NT2/D1 (cell line): ENCODE results near the gene PALLD.

ENCODE experiments used
- SUZ12 ChIP-seq: IDR thresholded peaks from 2 replicates; pipeline ENCODE4 v1.6.1; 2011; ENCODE audit not compliant: insufficient read length, insufficient read depth; ENCODE audit errors: extremely low read depth
- YY1 ChIP-seq: IDR thresholded peaks from 2 replicates; pipeline ENCODE4 v1.6.1; 2011; ENCODE audit not compliant: insufficient read length, insufficient read depth
- ZNF274 ChIP-seq: IDR thresholded peaks from 2 replicates; pipeline ENCODE4 v1.6.1; 2011; ENCODE audit warnings: mild to moderate bottlenecking, low read depth, low read length

DNA sequence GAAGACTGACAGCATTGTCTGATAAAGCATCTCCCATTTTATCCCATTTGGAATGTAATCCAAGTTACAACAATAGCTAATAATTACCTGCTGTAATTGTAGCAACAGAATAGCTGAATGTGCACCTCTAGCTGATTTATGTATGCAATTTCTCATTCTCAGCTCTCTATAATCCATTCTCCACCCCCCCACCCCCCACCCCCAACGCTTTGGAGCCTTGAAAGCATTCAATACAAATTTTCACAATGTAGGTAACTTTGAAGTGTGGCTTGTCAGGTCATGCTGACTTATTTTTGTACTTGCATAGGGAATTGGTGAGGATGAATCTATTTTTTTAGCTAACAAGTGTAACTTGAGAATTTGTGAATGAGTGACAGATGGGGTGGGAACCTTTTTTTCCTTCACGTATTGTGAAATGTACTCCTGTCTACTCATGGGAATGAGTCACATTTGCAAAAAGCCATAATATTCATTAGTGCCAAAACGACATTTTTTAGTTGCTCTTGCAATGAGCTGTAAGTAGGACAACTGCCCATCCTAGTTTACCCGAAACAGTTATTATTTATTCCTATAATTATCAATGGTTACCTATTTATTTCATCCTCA is 159.3 kb downstream of the PALLD start:
- TF ChIP-seq YY1 (no peak), ZNF274 (no peak), SUZ12 (no peak)
